OCI-LY1 (cell line): Measurements from ENCODE around the gene ITCH.

Source experiments
- H2AFZ ChIP-seq: fragments of 200-600 bp; sonication (generic), shearing (Covaris generic); 2 replicates; pipeline ENCODE4 v1.6.0; 2014; ENCODE audit warnings: antibody characterized with exemption, mild to moderate bottlenecking, low read length
- H3F3A ChIP-seq: fragments of 200-600 bp; sonication (generic), shearing (Covaris generic); 2 replicates; pipeline ENCODE4 v1.6.0; 2014; ENCODE audit warnings: mild to moderate bottlenecking, antibody characterized with exemption, low read length, moderate library complexity; ENCODE audit not compliant: insufficient read depth
- H3K27ac ChIP-seq: fragments of 200-600 bp; sonication (generic); 2 replicates; pipeline ENCODE4 v1.5.1; 2014; ENCODE audit warnings: low read length, mixed run types, mild to moderate bottlenecking, low read depth; ENCODE audit not compliant: poor library complexity, severe bottlenecking
- H3K27me3 ChIP-seq: fragments of 200-600 bp; sonication (generic); 2 replicates; pipeline ENCODE4 v1.6.0; 2014; ENCODE audit warnings: antibody characterized with exemption, mild to moderate bottlenecking, low read length, moderate library complexity; ENCODE audit not compliant: insufficient read depth
- H3K36me3 ChIP-seq: fragments of 200-600 bp; sonication (generic); 2 replicates; pipeline ENCODE4 v1.6.1; 2014; ENCODE audit warnings: mild to moderate bottlenecking, antibody characterized with exemption, low read length, moderate library complexity, mixed read lengths; ENCODE audit not compliant: insufficient read depth
- H3K4me1 ChIP-seq: fragments of 200-600 bp; sonication (generic); 2 replicates; pipeline ENCODE4 v1.5.1; 2014; ENCODE audit warnings: mild to moderate bottlenecking, low read length, moderate library complexity; ENCODE audit not compliant: insufficient read depth, severe bottlenecking
- H3K4me2 ChIP-seq: fragments of 200-600 bp; sonication (generic), shearing (Covaris generic); 2 replicates; pipeline ENCODE4 v1.6.1; 2014; ENCODE audit warnings: low read length
- H3K4me3 ChIP-seq: fragments of 200-600 bp; sonication (generic); 2 replicates; pipeline ENCODE4 v1.5.1; 2014; ENCODE audit warnings: low read length, low read depth, mild to moderate bottlenecking, mixed read lengths; ENCODE audit not compliant: poor library complexity, severe bottlenecking
- H3K79me2 ChIP-seq: fragments of 200-600 bp; shearing (Covaris generic); 2 replicates; pipeline ENCODE4 v1.6.1; 2016; ENCODE audit warnings: mixed run types, low read length, mixed read lengths; ENCODE audit not compliant: insufficient read depth
- H3K9ac ChIP-seq: fragments of 200-600 bp; sonication (generic), shearing (Covaris generic); 2 replicates; pipeline ENCODE4 v1.6.1; 2014; ENCODE audit warnings: mild to moderate bottlenecking, low read length, mixed read lengths
- H3K9me2 ChIP-seq: fragments of 200-600 bp; sonication (generic), shearing (Covaris generic); 2 replicates; pipeline ENCODE4 v1.6.1; 2014; ENCODE audit warnings: low read depth, mild to moderate bottlenecking, low read length, mixed read lengths
- H3K9me3 ChIP-seq: fragments of 200-600 bp; shearing (Covaris generic); 2 replicates; pipeline ENCODE4 v1.6.1; 2014; ENCODE audit warnings: low read length, mixed read lengths
- H4K20me1 ChIP-seq: fragments of 200-600 bp; sonication (generic), shearing (Covaris generic); 2 replicates; pipeline ENCODE4 v1.6.0; 2016; ENCODE audit warnings: mild to moderate bottlenecking, low read length; ENCODE audit not compliant: insufficient read depth
- EZH2 ChIP-seq: fragments of 200-600 bp; sonication (generic), shearing (Covaris generic); IDR thresholded peaks from 2 replicates; pipeline ENCODE4 v1.8.0; 2017; ENCODE audit warnings: borderline replicate concordance, mixed run types, mild to moderate bottlenecking, antibody characterized with exemption, low read length, moderate library complexity, mixed read lengths
- TF ChIP-seq, protein P1 (sequence below): fragments of 200-600 bp; sonication (generic), shearing (Covaris generic); IDR thresholded peaks from 2 replicates; pipeline ENCODE4 v1.5.1; 2017; ENCODE audit warnings: mild to moderate bottlenecking, antibody characterized with exemption, low read length, moderate library complexity, mixed read lengths

Gene ITCH

DNA sequence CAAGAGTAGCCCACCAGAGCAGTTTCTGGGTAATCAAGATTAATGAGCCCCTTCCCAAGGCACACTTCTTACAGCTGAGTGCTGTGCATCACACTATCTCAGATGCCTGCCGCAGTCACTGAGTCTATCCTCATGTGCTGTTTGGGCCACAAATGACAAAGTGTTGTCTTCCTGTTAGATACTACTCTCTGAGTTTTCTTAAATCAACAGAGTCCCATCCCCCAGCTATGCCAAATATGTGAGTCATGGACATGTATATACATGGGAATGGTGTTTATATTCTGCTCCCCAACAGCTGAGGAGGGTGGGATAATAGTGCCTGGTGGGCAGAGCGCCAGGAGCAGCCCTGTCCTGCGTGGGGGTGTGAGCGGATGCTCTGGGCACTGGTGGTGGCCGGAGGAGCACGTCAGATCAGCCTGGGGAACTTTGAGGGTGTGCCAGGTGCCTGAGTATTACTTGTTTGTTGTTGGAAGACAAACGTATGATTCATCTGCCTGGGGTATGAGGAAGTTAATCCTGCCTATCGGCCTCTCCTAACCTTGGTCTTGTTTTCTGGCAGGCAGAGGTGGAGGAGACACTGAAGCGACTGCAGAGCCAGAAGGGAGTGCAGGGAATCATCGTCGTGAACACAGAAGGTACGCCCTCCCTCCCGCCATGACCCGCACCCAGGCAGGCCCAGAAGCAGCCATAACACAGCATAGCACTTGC, 162.8 kb downstream of the ITCH start:
- Histone ChIP-seq H3K9me3 (no peaks in the 10 kb centered on the region), H3F3A (no peaks in the 10 kb centered on the region), H2AFZ (no peak overlapping the region), H3K27me3 (no peaks in the 10 kb centered on the region), H3K36me3 (peaks cover 42% of the 10 kb centered on the region), H4K20me1 (no peaks in the 10 kb centered on the region), H3K4me3 (no peak overlapping the region), H3K27ac (no peak overlapping the region), H3K79me2 (peaks cover 18% of the 10 kb centered on the region; the same call in 1 of the 2 replicates), H3K9ac (no peak overlapping the region), H3K9me2 (no peaks in the 10 kb centered on the region), H3K4me2 (no peak overlapping the region), H3K4me1 (peaks cover 15% of the 10 kb centered on the region)
- TF ChIP-seq, protein P1, sequence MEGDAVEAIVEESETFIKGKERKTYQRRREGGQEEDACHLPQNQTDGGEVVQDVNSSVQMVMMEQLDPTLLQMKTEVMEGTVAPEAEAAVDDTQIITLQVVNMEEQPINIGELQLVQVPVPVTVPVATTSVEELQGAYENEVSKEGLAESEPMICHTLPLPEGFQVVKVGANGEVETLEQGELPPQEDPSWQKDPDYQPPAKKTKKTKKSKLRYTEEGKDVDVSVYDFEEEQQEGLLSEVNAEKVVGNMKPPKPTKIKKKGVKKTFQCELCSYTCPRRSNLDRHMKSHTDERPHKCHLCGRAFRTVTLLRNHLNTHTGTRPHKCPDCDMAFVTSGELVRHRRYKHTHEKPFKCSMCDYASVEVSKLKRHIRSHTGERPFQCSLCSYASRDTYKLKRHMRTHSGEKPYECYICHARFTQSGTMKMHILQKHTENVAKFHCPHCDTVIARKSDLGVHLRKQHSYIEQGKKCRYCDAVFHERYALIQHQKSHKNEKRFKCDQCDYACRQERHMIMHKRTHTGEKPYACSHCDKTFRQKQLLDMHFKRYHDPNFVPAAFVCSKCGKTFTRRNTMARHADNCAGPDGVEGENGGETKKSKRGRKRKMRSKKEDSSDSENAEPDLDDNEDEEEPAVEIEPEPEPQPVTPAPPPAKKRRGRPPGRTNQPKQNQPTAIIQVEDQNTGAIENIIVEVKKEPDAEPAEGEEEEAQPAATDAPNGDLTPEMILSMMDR = no peak
- no peak for TF ChIP-seq EZH2

- Histone ChIP-seq H3K27ac (no peak overlapping the region), H3K9me3 (no peaks in the 10 kb centered on the region), H3K79me2 (peaks cover 14% of the 10 kb centered on the region; the same call in 1 of the 2 replicates), H3K36me3 (peaks cover 43% of the 10 kb centered on the region), H3F3A (no peaks in the 10 kb centered on the region), H3K4me1 (peaks cover 15% of the 10 kb centered on the region), H3K9me2 (no peaks in the 10 kb centered on the region), H2AFZ (no peak overlapping the region), H3K4me3 (no peak overlapping the region), H3K9ac (no peak overlapping the region), H3K27me3 (no peaks in the 10 kb centered on the region), H3K4me2 (no peak overlapping the region), H4K20me1 (no peaks in the 10 kb centered on the region)
- TF ChIP-seq EZH2 = no peak
- TF ChIP-seq, protein P1 = no peak
These were observed 163.4 kb downstream of the ITCH start for GRCh38 chr20:34526466-34526865.

DNA sequence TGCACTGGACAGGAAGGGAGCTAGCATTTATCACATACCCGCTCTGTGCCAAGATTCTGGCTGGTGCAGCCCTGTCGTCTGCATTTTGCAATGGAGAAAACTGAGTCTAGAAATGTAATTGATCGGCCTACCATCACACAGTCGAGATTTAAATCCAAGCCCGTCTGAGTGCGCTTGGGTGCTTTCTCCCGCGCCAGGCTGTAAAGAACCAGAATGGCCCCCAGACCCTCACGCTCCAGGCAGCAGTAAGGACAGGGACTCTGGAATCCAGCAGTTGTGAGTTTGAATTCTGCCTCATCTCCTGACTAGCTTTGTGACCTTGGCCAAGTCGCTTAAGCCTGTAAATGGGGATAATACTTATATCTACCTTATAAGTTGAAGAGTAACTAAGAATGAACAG, 163.9 kb downstream of the ITCH start:
- Histone ChIP-seq H3K36me3 (peaks cover 47% of the 10 kb centered on the region), H3K9ac (no peak overlapping the region), H3F3A (no peaks in the 10 kb centered on the region), H3K79me2 (peaks cover 11% of the 10 kb centered on the region; the same call in 1 of the 2 replicates), H3K27me3 (no peaks in the 10 kb centered on the region), H2AFZ (no peak overlapping the region), H3K4me1 (peaks cover 15% of the 10 kb centered on the region), H3K9me2 (no peaks in the 10 kb centered on the region), H3K27ac (no peak overlapping the region), H3K4me2 (no peak overlapping the region), H3K4me3 (no peak overlapping the region), H4K20me1 (no peaks in the 10 kb centered on the region), H3K9me3 (no peaks in the 10 kb centered on the region)
- no peak for TF ChIP-seq EZH2
- TF ChIP-seq, protein P1 = no peak
